ENCODE data around the gene ZBED1. TPM values are rescaled to one million over a fixed set of nuclear protein-coding genes. Genes with fewer than 3 reads are reported as not detected.

ZBED1 gene
- total and polyA plus RNA-seq, 9 of the 15 experiments (the other 6 are each of a cell fraction or from before 2014, with no cell fraction given) = 0.61 to 27.6 (median 13.9) TPM

DNA sequence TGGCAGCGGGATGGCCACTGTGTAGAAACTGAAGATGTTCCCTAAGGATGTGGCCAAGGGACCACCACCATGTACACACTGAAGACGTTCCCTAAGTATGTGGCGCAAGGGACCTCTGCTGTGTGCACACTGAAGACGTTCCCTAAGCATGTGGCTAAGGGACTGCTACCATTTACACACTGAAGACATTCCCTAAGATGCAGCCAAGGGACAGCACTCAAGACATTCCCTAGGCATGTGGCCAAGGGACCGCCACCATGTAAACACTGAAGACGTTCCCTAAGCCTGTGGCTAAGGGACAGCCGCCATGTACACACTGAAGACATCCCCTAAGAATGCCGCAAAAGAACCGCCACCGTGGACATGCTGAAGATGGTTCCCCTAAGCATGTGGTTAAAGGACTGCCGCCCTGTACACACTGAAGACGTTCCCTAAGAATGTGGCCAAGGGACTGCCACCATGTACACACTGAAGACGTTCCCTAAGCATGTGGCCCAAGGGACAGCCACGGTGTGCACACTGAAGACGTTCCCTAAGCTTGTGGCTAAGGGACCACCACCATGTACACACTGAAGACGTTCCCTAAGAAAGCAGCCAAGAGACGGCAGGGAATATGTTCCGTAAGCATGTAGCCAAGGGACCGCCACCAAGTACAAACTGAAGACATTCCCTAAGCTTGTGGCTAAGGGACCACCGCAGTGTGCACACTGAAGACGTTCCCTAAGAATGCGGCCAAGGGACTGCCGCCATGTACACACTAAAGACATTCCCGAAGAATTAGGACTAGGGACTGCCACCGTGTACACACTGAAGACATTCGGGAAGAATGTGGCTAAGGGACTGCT is 43.3 kb downstream of the ZBED1 start (continued):
- TF ChIP-seq AFF1 (IDR thresholded peaks at IDR 0.05; ENCODE audit: low read depth in 1 of 2, partially characterized antibody in 2 of 2) (peak in 1 of 2 experiments; percentile 41), SIN3A (IDR thresholded peaks at IDR 0.05; ENCODE audit: borderline replicate concordance in 2 of 2, control insufficient read depth in 1 of 2, low read depth in 2 of 2, low read length in 2 of 2) (peak in 1 of 2 experiments; percentile 69; a peak in 1 of 4 replicates), XRCC5 (IDR thresholded peaks at IDR 0.05; ENCODE audit: low read depth, low read length) (peak; percentile 13; the same call in 1 of the 2 replicates), CBFA2T3 (IDR thresholded peaks at IDR 0.05) (peak; percentile 13), PHF21A (IDR thresholded peaks at IDR 0.05; ENCODE audit: borderline replicate concordance, low read depth) (no peak), PHF20 (IDR thresholded peaks at IDR 0.05; ENCODE audit: partially characterized antibody) (peak; percentile 29), SMAD4 (CRISPR knock-in tag; conservative IDR thresholded peaks at IDR 0.05) (0 out of 2 replicates have a peak, but pooled peaks have one; percentile 30), ZNF318 (IDR thresholded peaks at IDR 0.05; ENCODE audit: borderline replicate concordance in 1 of 2, low read depth in 1 of 2) (peak in 1 of 2 experiments; percentile 42; a peak in 1 of 4 replicates), MLLT1 (IDR thresholded peaks at IDR 0.05) (peak in 1 of 2 experiments; percentile 72; a peak in 3 of 4 replicates)
